Upper lobe of right lung (tissue), 1 donor: Measurements from ENCODE around the gene CCL17. TPM values are rescaled to one million over a fixed set of nuclear protein-coding genes. Genes with fewer than 3 reads are reported as not detected.
A peak's percentile ranks its signal among the peaks of the same experiment; 100 is the strongest.

ENCODE experiments used
- ATAC-seq: fragments of 200-7000 bp; cut with Tn5 transposase; one replicate; pipeline ENCODE4 v1.9.1; 2020; ENCODE audit warnings: mild to moderate bottlenecking, moderate library complexity
- DNase-seq: peaks from one replicate; pipeline ENCODE4 v3.0.0-alpha.2; 2020
- H3K27ac ChIP-seq: fragments of 200-600 bp; one replicate; pipeline ENCODE4 v1.8.0; 2022
- H3K27me3 ChIP-seq: fragments of 200-600 bp; one replicate; pipeline ENCODE4 v1.8.0; 2022; ENCODE audit warnings: mild to moderate bottlenecking
- H3K36me3 ChIP-seq: fragments of 200-600 bp; one replicate; pipeline ENCODE4 v1.8.0; 2022
- H3K4me1 ChIP-seq: fragments of 200-600 bp; one replicate; pipeline ENCODE4 v1.8.0; 2022
- H3K4me3 ChIP-seq: fragments of 200-600 bp; one replicate; pipeline ENCODE4 v1.8.0; 2022; ENCODE audit warnings: mild to moderate bottlenecking
- H3K9me3 ChIP-seq: fragments of 200-600 bp; one replicate; pipeline ENCODE4 v1.8.0; 2022
- intact Hi-C: fragments of 100-400 bp; cut with DNase I; formaldehyde crosslinking; loops from one replicate; pipeline ENCODE4 v1.11.0; 2022
- total RNA-seq: library from RNA; stranded (reverse); fragmentation: NEBNext Ultra II Directional; extraction: Animal tissue kit (Norgen Biotek cat#: 25700); gene quantifications from one replicate; pipeline ENCODE4 v1.2.1, GENCODE V29; 2021
- TF ChIP-seq, protein P1 (sequence below): fragments of 200-600 bp; IDR thresholded peaks from one replicate; pipeline ENCODE4 v1.8.0; 2022; ENCODE audit warnings: antibody characterized with exemption
- donor health status: DM: no; HTN: yes; CAD: no; lungs with severe emphysema.

Gene CCL17
- total RNA-seq, 1 donor from 2014 or later: 15.5 TPM

- DNase-seq: peak; percentile 98
- no peaks in the 10 kb centered on the region for H3K27me3 ChIP-seq
- peaks cover 15% of the 10 kb centered on the region for H3K36me3 ChIP-seq
- intact Hi-C loops: no loop called here
- H3K9me3 ChIP-seq: no peaks in the 10 kb centered on the region
- ATAC-seq: peak; percentile 99
- H3K4me1 ChIP-seq: peaks cover 12% of the 10 kb centered on the region
- H3K27ac ChIP-seq: peak within 1 kb of the TSS; percentile 84
- H3K4me3 ChIP-seq: peak within 1 kb of the TSS; percentile 78
- TF ChIP-seq, protein P1, sequence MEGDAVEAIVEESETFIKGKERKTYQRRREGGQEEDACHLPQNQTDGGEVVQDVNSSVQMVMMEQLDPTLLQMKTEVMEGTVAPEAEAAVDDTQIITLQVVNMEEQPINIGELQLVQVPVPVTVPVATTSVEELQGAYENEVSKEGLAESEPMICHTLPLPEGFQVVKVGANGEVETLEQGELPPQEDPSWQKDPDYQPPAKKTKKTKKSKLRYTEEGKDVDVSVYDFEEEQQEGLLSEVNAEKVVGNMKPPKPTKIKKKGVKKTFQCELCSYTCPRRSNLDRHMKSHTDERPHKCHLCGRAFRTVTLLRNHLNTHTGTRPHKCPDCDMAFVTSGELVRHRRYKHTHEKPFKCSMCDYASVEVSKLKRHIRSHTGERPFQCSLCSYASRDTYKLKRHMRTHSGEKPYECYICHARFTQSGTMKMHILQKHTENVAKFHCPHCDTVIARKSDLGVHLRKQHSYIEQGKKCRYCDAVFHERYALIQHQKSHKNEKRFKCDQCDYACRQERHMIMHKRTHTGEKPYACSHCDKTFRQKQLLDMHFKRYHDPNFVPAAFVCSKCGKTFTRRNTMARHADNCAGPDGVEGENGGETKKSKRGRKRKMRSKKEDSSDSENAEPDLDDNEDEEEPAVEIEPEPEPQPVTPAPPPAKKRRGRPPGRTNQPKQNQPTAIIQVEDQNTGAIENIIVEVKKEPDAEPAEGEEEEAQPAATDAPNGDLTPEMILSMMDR: no peak
Observed at GRCh38 chr16:57447186-57447962, 42.8 kb downstream of the CCL17 start, which contains the start of the genes CIAPIN1 and COQ9. Gene CIAPIN1 (minus strand): TSS chr16:57447385. CDS start chr16:57440928, 6,457 bp downstream. Gene COQ9 (plus strand): TSS chr16:57447479. CDS start chr16:57447506, 27 bp downstream.

DNA sequence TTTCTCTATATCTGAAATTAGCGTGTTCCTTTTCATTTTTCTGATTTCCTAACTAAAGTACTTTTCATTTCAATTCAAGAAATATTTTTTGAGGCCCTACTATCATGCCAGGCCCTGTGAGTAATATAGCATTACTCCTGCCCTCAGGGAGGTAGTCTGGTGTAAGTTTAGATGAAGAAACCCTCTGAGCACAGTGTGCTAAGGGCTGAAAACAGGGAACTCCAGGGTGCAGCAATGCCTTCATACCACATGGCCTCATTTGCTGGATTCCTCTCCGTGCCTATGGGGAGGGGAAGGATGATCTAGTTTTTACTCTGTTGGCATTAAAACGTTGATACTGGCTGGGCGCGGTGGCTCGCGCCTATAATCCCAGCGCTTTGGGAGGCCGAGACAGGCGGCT is 47.5 kb downstream of the CCL17 start:
- ATAC-seq (no peak), DNase-seq (no peak)
- Histone ChIP-seq H3K27ac (no peak overlapping the region), H3K4me3 (no peak overlapping the region), H3K27me3 (no peaks in the 10 kb centered on the region), H3K4me1 (peaks cover 5% of the 10 kb centered on the region), H3K36me3 (peaks cover 61% of the 10 kb centered on the region), H3K9me3 (no peaks in the 10 kb centered on the region)
- TF ChIP-seq, protein P1: no peak
- intact Hi-C loops: no loop called here

- no peaks in the 10 kb centered on the region for H3K27me3 ChIP-seq
- TF ChIP-seq, protein P1: peak; percentile 99
- H3K36me3 ChIP-seq: peaks cover 71% of the 10 kb centered on the region
- peak; percentile 95 for DNase-seq
- H3K4me1 ChIP-seq: peaks cover 27% of the 10 kb centered on the region
- intact Hi-C loops: no loop called here
- ATAC-seq: peak; percentile 97
- peak within 1 kb of the TSS; percentile 95 for H3K4me3 ChIP-seq
- peak within 1 kb of the TSS; percentile 93 for H3K27ac ChIP-seq
- H3K9me3 ChIP-seq: no peaks in the 10 kb centered on the region
Observed at GRCh38 chr16:57462209-57462977, 57.8 kb downstream of the CCL17 start, which contains the start of gene POLR2C. Gene POLR2C (plus strand): TSS chr16:57462679. CDS start chr16:57462725, 46 bp downstream.

- peaks cover 27% of the 10 kb centered on the region for H3K4me1 ChIP-seq
- H3K27me3 ChIP-seq: no peaks in the 10 kb centered on the region
- peak overlapping the region; percentile 93 for H3K27ac ChIP-seq
- intact Hi-C loops: no loop called here
- ATAC-seq (peak; percentile 55), DNase-seq (no peak)
- no peaks in the 10 kb centered on the region for H3K9me3 ChIP-seq
- peaks cover 71% of the 10 kb centered on the region for H3K36me3 ChIP-seq
- TF ChIP-seq, protein P1: no peak
- H3K4me3 ChIP-seq: peak overlapping the region; percentile 95
Observed at GRCh38 chr16:57462978-57463362, 58.4 kb downstream of the CCL17 start.

DNA sequence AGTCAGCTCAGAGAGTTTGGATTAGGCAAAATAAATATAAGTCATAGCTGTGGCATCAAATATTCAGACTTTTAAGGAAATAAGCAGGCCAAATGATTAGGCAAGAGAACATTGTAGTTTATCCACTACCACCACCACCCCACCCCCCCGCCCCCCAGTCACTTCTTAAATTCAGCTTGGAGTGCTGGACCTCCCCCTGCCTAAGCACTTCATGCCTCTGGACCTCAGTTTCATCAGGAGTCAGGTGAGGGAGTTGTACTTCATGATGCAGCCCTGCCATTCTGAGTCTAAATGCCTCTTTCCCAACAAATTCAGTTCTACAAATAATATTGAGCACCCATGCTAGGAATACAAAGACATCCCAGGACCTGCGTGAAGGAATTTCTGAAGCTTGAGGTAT is 60.0 kb downstream of the CCL17 start:
- intact Hi-C loops: no loop called here
- H3K27me3 ChIP-seq: no peaks in the 10 kb centered on the region
- H3K9me3 ChIP-seq: no peaks in the 10 kb centered on the region
- peaks cover 71% of the 10 kb centered on the region for H3K36me3 ChIP-seq
- DNase-seq: no peak
- peak; percentile 16 for ATAC-seq
- H3K27ac ChIP-seq: no peak overlapping the region
- no peak overlapping the region for H3K4me3 ChIP-seq
- H3K4me1 ChIP-seq: peaks cover 28% of the 10 kb centered on the region
- TF ChIP-seq, protein P1: no peak

Other genes starting within 250 kb of the CCL17 start
- gene PSME3IP1, start 218.7 kb upstream of the CCL17 start, total RNA-seq: 77.8 TPM
- 36.2 TPM for gene RSPRY1, start 218.4 kb upstream of the CCL17 start, total RNA-seq
- gene ARL2BP, start 159.5 kb upstream of the CCL17 start, total RNA-seq: 60.0 TPM
- 104 TPM for gene PLLP, start 120.1 kb upstream of the CCL17 start, total RNA-seq
- 3.8 TPM for gene CCL22, start 46.0 kb upstream of the CCL17 start, total RNA-seq
- gene CX3CL1, start 32.3 kb upstream of the CCL17 start, total RNA-seq: 47.5 TPM
- 31.2 TPM for gene CIAPIN1, start 42.6 kb downstream of the CCL17 start, total RNA-seq
- 35.2 TPM for gene COQ9, start 42.7 kb downstream of the CCL17 start, total RNA-seq
- 85.1 TPM for gene POLR2C, start 57.9 kb downstream of the CCL17 start, total RNA-seq
- gene DOK4, start 81.7 kb downstream of the CCL17 start, total RNA-seq: 55.1 TPM
- gene CCDC102A, start 131.8 kb downstream of the CCL17 start, total RNA-seq: 11.3 TPM
- gene ADGRG5, start 137.9 kb downstream of the CCL17 start, total RNA-seq: 1.9 TPM
- 66.9 TPM for gene ADGRG1, start 223.9 kb downstream of the CCL17 start, total RNA-seq